BLaER1 treated with 17β-estradiol and CSF1 and Interleukin-3, amounts not matched to agents 10 nM and 100 nM (cell line): Measurements from ENCODE around the gene BDKRB1.

Source experiments
- H3K27ac ChIP-seq, 11 experiments: shearing (Covaris generic); formaldehyde crosslinking; 2 replicates each; pipeline ENCODE4 v1.8.1; 2022
- H3K27me3 ChIP-seq, 11 experiments: shearing (Covaris generic); formaldehyde crosslinking; 2 replicates each; pipeline ENCODE4 v1.8.1; 2022
- H3K36me3 ChIP-seq, 11 experiments: shearing (Covaris generic); formaldehyde crosslinking; 2 replicates each; pipeline ENCODE4 v1.8.1; 2022
- H3K4me1 ChIP-seq, 10 experiments: shearing (Covaris generic); formaldehyde crosslinking; 2 replicates each; pipeline ENCODE4 v1.8.1; 2022
- H3K4me2 ChIP-seq, 11 experiments: shearing (Covaris generic); formaldehyde crosslinking; 2 replicates each; pipeline ENCODE4 v1.8.1; 2022
- H3K4me3 ChIP-seq, 10 experiments: shearing (Covaris generic); formaldehyde crosslinking; 2 replicates each; pipeline ENCODE4 v1.8.1; 2022
- H3K9ac ChIP-seq, 11 experiments: shearing (Covaris generic); formaldehyde crosslinking; 2 replicates each; pipeline ENCODE4 v1.8.1; 2022
- H3K9me3 ChIP-seq, 11 experiments: shearing (Covaris generic); formaldehyde crosslinking; replicated peaks in 1 of 11; 2 replicates each; pipeline ENCODE4 v1.8.1; 2022
- H4K20me1 ChIP-seq, 11 experiments: shearing (Covaris generic); formaldehyde crosslinking; 2 replicates each; pipeline ENCODE4 v1.8.1; 2022
- Cebpa-rat ChIP-seq, 11 experiments: shearing (Covaris generic); IDR thresholded peaks; 2 replicates each; pipeline ENCODE4 v1.8.1; 2022

Gene BDKRB1

DNA sequence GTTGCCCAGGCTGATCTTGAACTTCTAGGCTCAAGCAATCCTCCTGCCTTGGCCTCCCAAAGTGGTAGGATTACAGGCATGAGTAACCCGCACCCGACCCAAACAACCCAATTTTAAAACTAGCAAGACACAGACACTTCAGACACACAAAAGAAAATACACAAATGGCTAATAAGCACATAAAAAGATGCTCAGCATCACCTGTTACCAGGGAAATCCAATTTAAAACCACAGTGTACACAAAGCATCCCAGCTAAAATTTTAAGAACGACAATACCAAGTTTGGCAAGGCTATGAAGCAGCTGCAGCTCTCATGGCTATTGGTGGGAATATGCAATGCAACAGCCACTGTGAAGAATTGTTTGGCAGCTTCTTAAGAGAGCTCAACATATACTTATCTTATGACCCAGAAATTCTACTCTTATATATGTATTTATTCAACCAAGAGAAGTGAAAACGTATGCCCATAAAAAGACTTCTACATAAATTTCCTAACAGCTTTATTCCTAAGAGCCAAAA, 42.0 kb downstream of the BDKRB1 start:
- Histone ChIP-seq H3K4me1 (no peaks in the 10 kb centered on the region), H3K9me3 (no peaks in the 10 kb centered on the region), H3K4me3 (no peak overlapping the region), H3K9ac (no peak overlapping the region), H3K27me3 (no peaks in the 10 kb centered on the region), H4K20me1 (no peaks in the 10 kb centered on the region; a peak in 1 of 22 replicates), H3K36me3 (peaks cover 31 to 72% (median 47%) of the 10 kb centered on the region in 11 experiments; a peak in 21 of 22 replicates), H3K27ac (no peak overlapping the region), H3K4me2 (no peak overlapping the region)
- TF ChIP-seq Cebpa-rat (IDR thresholded peaks at IDR 0.05), result no peak

DNA sequence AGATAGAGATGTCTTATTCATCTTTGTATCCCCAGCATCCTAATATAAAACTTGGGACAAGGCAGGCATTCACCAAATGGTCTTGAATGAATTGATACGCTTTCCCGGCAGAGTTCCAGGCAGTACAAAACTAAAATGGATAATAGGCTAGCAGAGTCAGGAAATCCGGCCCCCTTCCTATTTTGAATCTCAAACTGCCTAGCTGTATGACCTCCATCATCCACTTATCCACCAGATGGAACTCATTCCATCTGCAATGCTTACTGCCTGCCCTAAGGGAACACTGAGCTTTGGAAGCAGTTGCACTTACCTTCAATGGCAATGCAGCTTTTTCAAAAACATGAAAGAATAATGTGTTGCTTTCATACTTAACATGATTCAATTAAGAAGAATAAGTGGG, 43.4 kb downstream of the BDKRB1 start:
- Histone ChIP-seq H3K9me3 (no peaks in the 10 kb centered on the region), H3K4me1 (peaks cover 0 to 7% (median 2%) of the 10 kb centered on the region in 10 experiments; a peak in 7 of 20 replicates), H3K27me3 (no peaks in the 10 kb centered on the region), H3K4me2 (no peak overlapping the region), H3K4me3 (no peak overlapping the region), H3K9ac (no peak overlapping the region), H4K20me1 (no peaks in the 10 kb centered on the region; a peak in 1 of 22 replicates), H3K27ac (no peak overlapping the region), H3K36me3 (peaks cover 35 to 73% (median 54%) of the 10 kb centered on the region in 11 experiments)
- no peak for TF ChIP-seq Cebpa-rat (IDR thresholded peaks at IDR 0.05)

DNA sequence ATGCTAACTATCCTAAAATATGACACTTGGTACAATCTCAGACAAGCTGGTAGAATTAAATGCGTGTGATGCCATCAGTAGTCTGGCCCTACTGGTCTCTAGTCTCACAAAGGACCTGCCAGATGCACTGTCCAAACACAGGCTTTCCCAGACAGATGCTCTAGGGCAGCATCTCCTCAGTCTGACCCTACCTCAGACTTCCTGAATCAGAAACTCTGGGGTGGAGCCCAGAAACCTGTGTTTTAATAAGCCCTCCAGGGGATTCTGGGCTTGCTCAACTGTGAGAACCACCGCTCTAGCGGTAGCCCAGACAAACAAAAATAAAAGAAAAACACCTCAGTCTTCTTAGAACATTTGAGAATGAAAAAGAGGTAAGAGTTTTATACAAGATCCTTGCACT, 48.0 kb downstream of the BDKRB1 start:
- Histone ChIP-seq H3K27me3 (no peaks in the 10 kb centered on the region), H3K4me3 (no peak overlapping the region), H3K4me1 (peaks cover 0 to 8% (median 2%) of the 10 kb centered on the region in 10 experiments; a peak in 7 of 20 replicates), H4K20me1 (no peaks in the 10 kb centered on the region), H3K9ac (no peak overlapping the region), H3K4me2 (peak overlapping the region in 2 of 11 experiments; percentile 5 to 17; a peak in 1 of 22 replicates), H3K9me3 (no peaks in the 10 kb centered on the region), H3K36me3 (peaks cover 59 to 94% (median 84%) of the 10 kb centered on the region in 11 experiments), H3K27ac (no peak overlapping the region)
- TF ChIP-seq Cebpa-rat (IDR thresholded peaks at IDR 0.05), result no peak

DNA sequence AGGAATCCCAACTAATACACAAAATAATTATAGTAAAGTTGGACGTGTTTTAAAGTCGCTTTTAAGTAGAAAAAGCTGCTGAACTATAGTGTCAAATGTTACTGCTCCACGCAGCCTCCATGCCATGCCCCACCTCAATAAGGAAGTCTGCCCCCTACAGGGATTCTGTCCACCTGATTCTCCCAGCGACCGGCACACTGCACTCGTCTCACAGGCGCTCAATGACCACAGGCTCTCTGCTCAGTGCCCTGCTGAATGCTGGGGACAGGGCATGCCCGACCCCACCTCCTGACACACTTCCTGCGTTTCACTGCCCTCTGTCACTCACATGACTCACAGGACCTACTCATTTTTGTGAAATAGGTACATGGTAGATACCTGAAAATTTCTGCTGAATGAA, 48.9 kb downstream of the BDKRB1 start:
- TF ChIP-seq Cebpa-rat (IDR thresholded peaks at IDR 0.05), result no peak
- no peaks in the 10 kb centered on the region for H3K27me3 ChIP-seq
- H4K20me1 ChIP-seq, result no peaks in the 10 kb centered on the region
- H3K27ac ChIP-seq, result no peak overlapping the region
- H3K4me3 ChIP-seq, result no peak overlapping the region
- no peaks in the 10 kb centered on the region for H3K9me3 ChIP-seq
- H3K4me1 ChIP-seq, result peaks cover 0 to 8% (median 2%) of the 10 kb centered on the region in 10 experiments; a peak in 7 of 20 replicates
- peaks cover 62 to 94% (median 84%) of the 10 kb centered on the region in 11 experiments for H3K36me3 ChIP-seq
- no peak overlapping the region for H3K9ac ChIP-seq
- H3K4me2 ChIP-seq, result no peak overlapping the region

DNA sequence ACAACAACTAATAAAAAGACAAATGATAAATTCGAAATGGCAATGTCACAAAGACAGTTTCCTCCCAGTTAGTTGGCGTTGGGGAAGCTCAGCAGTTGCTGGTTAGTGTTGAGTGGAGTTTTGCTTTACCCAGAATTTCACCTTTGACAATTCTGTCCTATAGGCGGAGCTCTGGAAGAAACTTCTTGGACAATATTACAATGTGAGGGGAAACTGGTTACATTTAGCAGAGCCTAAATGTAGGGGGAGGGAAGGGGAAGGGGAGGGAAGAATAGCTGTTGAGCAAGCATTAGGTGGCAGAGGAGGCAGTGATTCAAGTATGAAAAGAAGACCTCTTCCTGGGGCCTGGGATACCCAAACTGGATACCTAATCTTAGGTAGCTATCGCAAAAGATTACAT, 51.4 kb downstream of the BDKRB1 start:
- Histone ChIP-seq H3K4me2 (no peak overlapping the region), H3K27ac (no peak overlapping the region), H3K27me3 (no peaks in the 10 kb centered on the region), H3K9ac (no peak overlapping the region), H3K4me3 (no peak overlapping the region), H3K9me3 (no peaks in the 10 kb centered on the region), H4K20me1 (no peaks in the 10 kb centered on the region), H3K4me1 (peaks cover 0 to 8% (median 2%) of the 10 kb centered on the region in 10 experiments; a peak in 7 of 20 replicates), H3K36me3 (peaks cover 73 to 96% (median 83%) of the 10 kb centered on the region in 11 experiments)
- no peak for TF ChIP-seq Cebpa-rat (IDR thresholded peaks at IDR 0.05)

DNA sequence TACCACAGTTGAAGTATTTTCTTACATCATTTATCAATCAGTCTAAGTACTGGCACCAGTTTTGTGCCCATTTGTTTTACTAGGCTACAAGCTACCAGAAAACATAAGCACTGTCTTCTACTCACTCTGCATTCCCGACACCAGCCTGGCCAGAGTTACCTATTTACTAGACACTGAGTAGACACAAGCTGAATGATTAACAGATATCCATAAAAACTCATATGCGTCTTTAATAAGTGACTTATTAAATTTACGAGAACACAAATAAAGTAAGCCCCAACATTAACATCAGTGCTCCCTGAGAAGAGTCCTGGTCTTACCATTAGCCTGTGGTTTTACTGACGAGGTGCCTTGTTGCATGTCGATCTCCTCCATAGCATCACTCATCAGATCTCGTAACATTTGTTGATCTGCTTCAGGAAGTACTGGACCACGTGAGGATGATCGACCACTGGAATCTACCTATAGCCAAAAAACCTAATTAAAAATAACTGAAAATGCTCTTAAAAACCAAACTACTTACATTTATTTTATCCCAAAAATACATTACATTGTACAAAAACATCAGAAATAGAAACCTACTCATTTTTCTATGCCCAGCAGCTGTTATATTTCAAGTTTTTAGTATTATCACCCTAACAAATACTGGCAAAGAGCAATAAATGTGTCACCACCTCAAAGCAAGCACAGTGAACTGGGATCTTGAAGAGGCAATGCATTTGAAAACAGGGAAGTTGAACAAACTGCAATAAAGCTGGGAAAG, 53.3 kb downstream of the BDKRB1 start:
- no peak overlapping the region for H3K4me3 ChIP-seq
- H3K27ac ChIP-seq, result no peak overlapping the region
- no peak for TF ChIP-seq Cebpa-rat (IDR thresholded peaks at IDR 0.05)

DNA sequence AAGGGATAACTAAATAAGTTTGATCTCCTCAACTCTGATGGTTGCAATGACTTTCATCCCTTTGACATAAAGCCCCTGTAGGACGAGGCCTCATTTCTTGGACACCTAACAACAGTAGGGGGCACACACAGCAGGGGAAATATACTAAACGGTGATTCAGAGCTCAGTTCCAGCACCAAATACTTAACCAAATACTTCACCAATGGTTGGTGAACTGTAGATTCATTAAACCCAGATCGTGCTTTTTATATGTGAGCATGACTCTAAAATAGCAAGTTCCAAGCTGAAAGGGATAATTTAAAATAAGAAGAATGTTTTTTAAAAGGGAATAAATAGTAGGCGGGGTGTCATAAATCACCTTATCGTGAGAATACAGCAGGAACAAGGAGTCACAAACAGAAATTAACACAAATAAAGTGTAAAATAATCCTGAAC, 53.9 kb downstream of the BDKRB1 start:
- Histone ChIP-seq H3K4me1 (no peaks in the 10 kb centered on the region), H3K9me3 (no peaks in the 10 kb centered on the region), H3K27me3 (no peaks in the 10 kb centered on the region), H4K20me1 (no peaks in the 10 kb centered on the region), H3K4me3 (no peak overlapping the region), H3K36me3 (peaks cover 66 to 95% (median 83%) of the 10 kb centered on the region in 11 experiments), H3K27ac (no peak overlapping the region), H3K4me2 (no peak overlapping the region), H3K9ac (no peak overlapping the region)
- TF ChIP-seq Cebpa-rat (IDR thresholded peaks at IDR 0.05), result no peak

More for the DNA sequence above, 53.3 kb downstream of the BDKRB1 start:
- peaks cover 65 to 95% (median 83%) of the 10 kb centered on the region in 11 experiments for H3K36me3 ChIP-seq
- no peaks in the 10 kb centered on the region for H3K9me3 ChIP-seq
- no peaks in the 10 kb centered on the region for H3K27me3 ChIP-seq
- H4K20me1 ChIP-seq, result no peaks in the 10 kb centered on the region
- H3K4me1 ChIP-seq, result peaks cover 0 to 3% (median under 1%) of the 10 kb centered on the region in 10 experiments; a peak in 5 of 20 replicates
- no peak overlapping the region for H3K9ac ChIP-seq
- H3K4me2 ChIP-seq, result no peak overlapping the region

DNA sequence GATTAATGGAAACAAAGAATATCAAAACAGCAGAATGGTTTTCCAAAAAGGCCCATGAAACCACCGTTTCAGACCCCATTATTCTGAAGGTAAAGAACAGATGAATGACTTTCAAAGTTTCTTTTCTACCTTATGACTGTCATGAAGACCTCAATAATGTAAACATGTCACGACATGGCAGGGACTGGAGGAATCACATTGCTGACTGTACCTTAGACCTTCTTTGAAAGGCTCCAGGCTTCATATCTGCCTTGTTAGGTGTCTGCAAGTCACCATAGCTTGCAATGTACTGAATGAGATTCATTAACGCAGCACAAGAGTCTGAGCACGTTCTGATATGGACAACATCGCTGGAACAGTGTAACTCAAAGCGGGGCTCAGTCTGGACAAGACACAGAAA, 54.9 kb downstream of the BDKRB1 start:
- Histone ChIP-seq H3K4me3 (no peak overlapping the region), H3K9me3 (no peaks in the 10 kb centered on the region), H4K20me1 (no peaks in the 10 kb centered on the region), H3K36me3 (peaks cover 65 to 95% (median 84%) of the 10 kb centered on the region in 11 experiments), H3K27me3 (no peaks in the 10 kb centered on the region), H3K9ac (no peak overlapping the region), H3K4me1 (no peaks in the 10 kb centered on the region), H3K27ac (no peak overlapping the region), H3K4me2 (no peak overlapping the region)
- no peak for TF ChIP-seq Cebpa-rat (IDR thresholded peaks at IDR 0.05)
